HUES64 (cell line): ENCODE data around the gene TSC22D4.
"Not testable (repeated sequence)": the region's sequence is repeated elsewhere in the genome, so short reads cannot be mapped to it uniquely, and the experiment has no call there.

ENCODE experiments used
- H3K27ac ChIP-seq: 2 replicates; pipeline ENCODE4 v1.7.0; 2013; ENCODE audit warnings: low read depth, low read length, inconsistent platforms
- H3K27me3 ChIP-seq: 2 replicates; pipeline ENCODE4 v1.6.1; 2013; ENCODE audit warnings: mild to moderate bottlenecking, low read length; ENCODE audit not compliant: insufficient read depth
- H3K36me3 ChIP-seq: 2 replicates; pipeline ENCODE4 v1.6.1; 2013; ENCODE audit warnings: mild to moderate bottlenecking, low read length; ENCODE audit not compliant: insufficient read depth
- H3K4me1 ChIP-seq: 2 replicates; pipeline ENCODE4 v1.6.1; 2013; ENCODE audit warnings: mild to moderate bottlenecking, low read length, moderate library complexity; ENCODE audit not compliant: insufficient read depth
- H3K4me3 ChIP-seq: 2 replicates; pipeline ENCODE4 v1.5.1; 2013; ENCODE audit warnings: mild to moderate bottlenecking, low read length, moderate library complexity
- H3K9ac ChIP-seq: 2 replicates; pipeline ENCODE4 v1.6.1; 2013; ENCODE audit warnings: mild to moderate bottlenecking, low read depth, low read length
- H3K9me3 ChIP-seq: 2 replicates; pipeline ENCODE4 v1.6.1; 2013; ENCODE audit warnings: low read depth, low read length; ENCODE audit not compliant: insufficient read depth
- WGBS: fragments of 150-250, 120-280 bp; methylation state at CpG from one replicate; pipeline ENCODE4 v1.1.7; 2013; ENCODE audit warnings: missing lambda C conversion rate; 5-methylcytosine and 5-hydroxymethylcytosine counted together

TSC22D4 gene

GRCh38 chr7:100513212-100513810 lies 34.3 kb upstream of the TSC22D4 start:
- no peaks in the 10 kb centered on the region for H3K27me3 ChIP-seq
- no peaks in the 10 kb centered on the region for H3K4me1 ChIP-seq
- H3K9ac ChIP-seq = no peak overlapping the region
- no peak overlapping the region for H3K4me3 ChIP-seq
- 87% methylated on average over 9 of the region's 9 CpGs for WGBS
- no peak overlapping the region for H3K27ac ChIP-seq
- H3K36me3 ChIP-seq = no peaks in the 10 kb centered on the region
- H3K9me3 ChIP-seq = no peaks in the 10 kb centered on the region

- Histone ChIP-seq H3K9me3 (no peaks in the 10 kb centered on the region), H3K27me3 (no peaks in the 10 kb centered on the region), H3K4me3 (no peak overlapping the region), H3K36me3 (no peaks in the 10 kb centered on the region), H3K4me1 (no peaks in the 10 kb centered on the region), H3K27ac (no peak overlapping the region), H3K9ac (no peak overlapping the region)
- WGBS = 91% methylated on average over 8 of the region's 9 CpGs
Observed at GRCh38 chr7:100510437-100511239, 31.6 kb upstream of the TSC22D4 start.

- Histone ChIP-seq H3K9me3 (no peaks in the 10 kb centered on the region), H3K27ac (no peak overlapping the region)
- WGBS = 88% methylated on average over 15 of the region's 15 CpGs
Observed at GRCh38 chr7:100509231-100509630, 30.2 kb upstream of the TSC22D4 start.

GRCh38 chr7:100506356-100506923 lies 27.4 kb upstream of the TSC22D4 start:
- H3K27me3 ChIP-seq = no peaks in the 10 kb centered on the region
- no peaks in the 10 kb centered on the region for H3K36me3 ChIP-seq
- no peak overlapping the region for H3K9ac ChIP-seq
- 71% methylated on average over 8 of the region's 8 CpGs for WGBS
- no peaks in the 10 kb centered on the region for H3K4me1 ChIP-seq
- no peak overlapping the region for H3K27ac ChIP-seq
- H3K9me3 ChIP-seq = no peaks in the 10 kb centered on the region
- H3K4me3 ChIP-seq = no peak overlapping the region

More at GRCh38 chr7:100509231-100509630, 30.2 kb upstream of the TSC22D4 start:
- Histone ChIP-seq H3K4me3 (no peak overlapping the region), H3K36me3 (no peaks in the 10 kb centered on the region), H3K9ac (no peak overlapping the region), H3K4me1 (no peaks in the 10 kb centered on the region), H3K27me3 (no peaks in the 10 kb centered on the region)

DNA sequence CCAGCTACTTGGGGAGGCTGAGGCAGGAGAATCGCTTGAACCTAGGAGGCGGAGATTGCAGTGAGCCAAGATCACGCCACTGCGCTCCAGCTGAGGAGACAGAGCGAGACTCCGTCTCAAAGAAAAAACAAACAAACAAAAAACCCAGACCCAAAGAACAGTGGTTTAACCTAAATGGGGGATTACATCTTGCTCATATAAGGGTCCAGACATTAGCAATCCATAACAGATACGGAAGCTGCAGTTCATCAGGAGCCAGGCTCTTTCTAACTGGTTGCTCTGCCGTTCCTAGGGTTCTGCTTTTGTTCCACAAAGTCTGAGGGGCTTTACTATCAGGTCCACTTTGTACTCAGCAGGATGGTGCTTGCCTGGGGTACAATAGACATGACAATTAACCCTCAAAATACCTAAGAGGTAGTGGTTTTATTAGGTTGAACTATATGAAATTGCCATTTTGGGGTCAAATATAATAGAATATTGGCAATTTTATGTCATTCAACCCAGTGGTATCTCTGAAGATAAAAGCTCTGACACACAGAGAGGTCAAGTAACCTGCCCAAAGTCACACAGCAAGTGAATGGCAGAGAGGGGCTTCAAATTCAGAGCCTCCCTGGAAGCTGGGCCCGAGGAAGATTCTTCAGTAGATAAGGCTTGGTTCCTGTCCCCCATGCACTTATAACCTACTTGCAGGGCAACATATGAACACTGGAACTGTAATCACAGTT lies 26.0 kb upstream of the TSC22D4 start:
- no peaks in the 10 kb centered on the region for H3K27me3 ChIP-seq
- no peaks in the 10 kb centered on the region for H3K4me1 ChIP-seq
- H3K36me3 ChIP-seq = no peaks in the 10 kb centered on the region
- H3K4me3 ChIP-seq = no peak overlapping the region
- 87% methylated on average over 9 of the region's 9 CpGs for WGBS
- H3K27ac ChIP-seq = no peak overlapping the region
- no peak overlapping the region for H3K9ac ChIP-seq
- no peaks in the 10 kb centered on the region for H3K9me3 ChIP-seq

GRCh38 chr7:100504031-100504430 lies 25.0 kb upstream of the TSC22D4 start:
- H3K4me3 ChIP-seq, H3K4me1 ChIP-seq, H3K27me3 ChIP-seq, H3K27ac ChIP-seq, H3K9me3 ChIP-seq, H3K9ac ChIP-seq, H3K36me3 ChIP-seq: not testable (repeated sequence)
- 96% methylated on average over 3 of the region's 3 CpGs for WGBS

- not testable (repeated sequence) for H3K9me3 ChIP-seq, H3K27ac ChIP-seq, H3K27me3 ChIP-seq, H3K9ac ChIP-seq, H3K4me1 ChIP-seq, H3K4me3 ChIP-seq, H3K36me3 ChIP-seq
- 94% methylated on average over 2 of the region's 2 CpGs for WGBS
Observed at GRCh38 chr7:100500743-100501142, 21.7 kb upstream of the TSC22D4 start.

DNA sequence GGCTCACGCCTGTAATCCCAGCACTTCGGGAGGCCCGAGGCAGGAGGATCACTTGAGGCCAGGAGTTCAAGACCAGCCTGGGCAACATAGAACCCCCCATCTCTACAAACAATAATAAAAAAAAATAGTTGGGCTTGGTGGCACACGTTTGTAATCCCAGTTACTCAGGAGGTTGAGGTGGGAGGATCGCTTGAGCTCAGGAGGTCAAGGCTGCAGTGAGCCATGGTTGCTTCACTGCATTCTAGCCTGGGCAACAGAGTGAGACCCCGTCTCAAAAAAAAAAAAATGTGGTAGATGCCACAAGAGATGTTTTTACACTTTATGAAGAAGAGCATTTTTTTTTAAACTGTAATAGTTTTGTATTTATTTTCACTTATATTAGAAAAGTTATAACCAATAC lies 17.5 kb upstream of the TSC22D4 start:
- no peak overlapping the region for H3K9ac ChIP-seq
- no peak overlapping the region for H3K27ac ChIP-seq
- no peak overlapping the region for H3K4me3 ChIP-seq
- H3K36me3 ChIP-seq = no peaks in the 10 kb centered on the region
- WGBS = 93% methylated on average over 6 of the region's 6 CpGs
- H3K9me3 ChIP-seq = no peaks in the 10 kb centered on the region
- 0 out of 2 replicates have a peak, but pooled peaks cover 3% of the 10 kb centered on the region for H3K4me1 ChIP-seq
- H3K27me3 ChIP-seq = peaks cover 14% of the 10 kb centered on the region

DNA sequence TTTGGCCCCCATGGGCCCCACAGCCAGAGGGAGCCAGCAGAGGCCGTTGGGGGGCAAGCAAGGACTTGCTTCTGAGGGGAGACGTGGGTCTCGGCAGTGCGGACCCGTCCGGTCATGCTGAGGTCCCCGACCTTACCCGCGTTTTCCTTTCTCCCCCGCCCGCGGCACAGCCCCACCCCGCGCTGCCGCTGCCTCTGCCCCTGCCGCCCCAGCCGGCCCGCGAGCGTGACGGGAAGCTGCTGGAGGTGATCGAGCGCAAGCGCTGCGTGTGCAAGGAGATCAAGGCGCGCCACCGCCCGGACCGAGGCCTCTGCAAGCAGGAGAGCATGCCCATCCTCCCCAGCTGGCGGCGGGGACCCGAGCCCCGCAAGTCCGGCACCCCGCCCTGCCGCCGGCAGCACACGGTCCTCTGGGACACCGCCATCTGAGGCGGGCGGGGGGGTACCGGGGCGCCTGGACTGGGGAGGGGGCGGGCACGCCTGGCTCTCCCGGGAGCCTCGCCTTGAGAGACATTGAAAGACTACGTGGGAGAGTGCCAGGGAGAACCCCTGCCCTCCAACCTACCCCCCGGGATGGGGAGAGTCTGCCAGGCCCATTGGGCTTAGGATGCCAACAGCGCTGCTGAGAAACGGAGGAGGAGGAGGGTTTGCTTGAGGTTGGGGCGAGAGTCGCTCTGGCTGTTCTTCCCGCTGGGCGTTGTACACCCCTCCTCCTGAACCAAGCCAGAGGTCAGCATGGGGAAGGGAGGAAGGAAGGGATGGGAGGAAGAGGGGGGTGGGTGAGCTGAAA lies 14.7 kb upstream of the TSC22D4 start:
- Histone ChIP-seq H3K9me3 (no peaks in the 10 kb centered on the region), H3K9ac (no peak overlapping the region; the same call in 1 of the 2 replicates), H3K4me1 (peaks cover 9% of the 10 kb centered on the region; the same call in 1 of the 2 replicates), H3K27me3 (peaks cover 14% of the 10 kb centered on the region), H3K27ac (no peak overlapping the region), H3K36me3 (no peaks in the 10 kb centered on the region), H3K4me3 (peak overlapping the region; percentile 55)
- 55% methylated on average over 56 of the region's 56 CpGs for WGBS

DNA sequence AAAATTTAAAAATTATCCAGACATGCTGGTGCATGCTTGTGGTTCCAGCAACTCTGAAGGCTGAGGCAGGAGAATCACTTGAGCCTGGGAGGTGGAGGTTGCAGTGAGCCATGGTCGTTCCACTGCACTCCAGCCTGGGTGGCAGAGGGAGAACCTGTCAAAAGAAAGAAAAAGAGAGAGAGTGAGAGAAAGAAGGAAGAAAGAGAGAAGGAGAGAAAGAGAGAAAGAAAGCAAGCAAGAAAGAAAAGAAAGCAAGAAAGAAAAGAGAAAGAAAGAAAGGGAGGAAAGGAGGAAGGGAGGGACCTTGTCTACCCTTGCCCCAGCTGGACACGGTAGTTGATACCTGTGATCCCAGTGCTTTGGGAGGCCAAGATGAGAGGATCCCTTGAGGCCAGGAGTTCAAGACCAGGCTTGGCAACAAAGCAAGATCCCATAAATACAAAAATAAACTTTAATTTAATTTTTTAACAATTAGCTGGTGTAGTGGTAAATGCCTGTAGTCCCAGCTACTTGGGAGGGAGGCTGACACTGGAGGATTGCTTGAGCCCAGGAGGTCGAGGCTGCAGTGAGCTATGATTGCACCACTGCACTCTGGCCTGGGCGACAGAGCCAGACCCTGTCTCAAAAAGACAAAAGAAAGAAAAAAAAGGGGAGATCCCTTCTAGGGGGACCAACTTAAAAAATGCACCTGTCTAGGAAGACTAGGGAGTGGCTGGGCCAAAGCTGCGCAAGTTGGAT lies 13.9 kb upstream of the TSC22D4 start:
- peaks cover 14% of the 10 kb centered on the region for H3K27me3 ChIP-seq
- H3K4me1 ChIP-seq = peaks cover 9% of the 10 kb centered on the region; the same call in 1 of the 2 replicates
- no peak overlapping the region for H3K27ac ChIP-seq
- WGBS = 86% methylated on average over 5 of the region's 5 CpGs
- no peaks in the 10 kb centered on the region for H3K9me3 ChIP-seq
- peak overlapping the region; percentile 55 for H3K4me3 ChIP-seq
- H3K9ac ChIP-seq = no peak overlapping the region
- 0 out of 2 replicates have a peak, but pooled peaks cover 2% of the 10 kb centered on the region for H3K36me3 ChIP-seq
